KOPT-K1 (cell line): ENCODE results near the gene SLC8A1.
A peak's percentile ranks its signal among the peaks of the same experiment; 100 is the strongest.

ENCODE experiments used
- H3K27ac ChIP-seq: fragments of 200-600 bp; sonication (generic); 2 replicates; pipeline ENCODE4 v1.5.1; 2016; ENCODE audit warnings: antibody characterized with exemption, mild to moderate bottlenecking, low read depth, low read length; ENCODE audit not compliant: poor library complexity, severe bottlenecking
- H3K36me3 ChIP-seq: fragments of 200-600 bp; sonication (generic); 2 replicates; pipeline ENCODE4 v1.5.1; 2017; ENCODE audit warnings: antibody characterized with exemption, mild to moderate bottlenecking, low read length, moderate library complexity; ENCODE audit not compliant: insufficient read depth
- H3K9me3 ChIP-seq: fragments of 200-600 bp; sonication (generic); 2 replicates; pipeline ENCODE4 v1.5.1; 2017; ENCODE audit warnings: antibody characterized with exemption, low read length, mild to moderate bottlenecking; ENCODE audit not compliant: insufficient read depth, poor library complexity, severe bottlenecking

The SLC8A1 gene

GRCh38 chr2:40471866-40472265, 20.0 kb upstream of the SLC8A1 start:
- no peak overlapping the region for H3K27ac ChIP-seq
- no peaks in the 10 kb centered on the region for H3K9me3 ChIP-seq
- H3K36me3 ChIP-seq = no peaks in the 10 kb centered on the region

- Histone ChIP-seq H3K9me3 (no peaks in the 10 kb centered on the region), H3K36me3 (no peaks in the 10 kb centered on the region), H3K27ac (no peak overlapping the region)
Measured at GRCh38 chr2:40470822-40471813, 19.2 kb upstream of the SLC8A1 start.

- Histone ChIP-seq H3K27ac (no peak overlapping the region), H3K36me3 (no peaks in the 10 kb centered on the region), H3K9me3 (no peaks in the 10 kb centered on the region)
Measured at GRCh38 chr2:40466935-40467572, 15.2 kb upstream of the SLC8A1 start.

GRCh38 chr2:40466332-40466906, 14.5 kb upstream of the SLC8A1 start:
- Histone ChIP-seq H3K9me3 (no peaks in the 10 kb centered on the region), H3K36me3 (no peaks in the 10 kb centered on the region), H3K27ac (no peak overlapping the region)

GRCh38 chr2:40463112-40463511, 11.2 kb upstream of the SLC8A1 start:
- Histone ChIP-seq H3K36me3 (no peaks in the 10 kb centered on the region), H3K27ac (no peak overlapping the region), H3K9me3 (no peaks in the 10 kb centered on the region)

- Histone ChIP-seq H3K27ac (no peak overlapping the region), H3K36me3 (no peaks in the 10 kb centered on the region)
Measured at GRCh38 chr2:40458271-40458794, 6.4 kb upstream of the SLC8A1 start.

GRCh38 chr2:40457837-40458236, 5.9 kb upstream of the SLC8A1 start:
- Histone ChIP-seq H3K36me3 (no peaks in the 10 kb centered on the region), H3K9me3 (no peaks in the 10 kb centered on the region), H3K27ac (no peak overlapping the region)

More at GRCh38 chr2:40458271-40458794, 6.4 kb upstream of the SLC8A1 start:
- no peaks in the 10 kb centered on the region for H3K9me3 ChIP-seq

- H3K27ac ChIP-seq = no peak overlapping the region
- no peaks in the 10 kb centered on the region for H3K9me3 ChIP-seq
- H3K36me3 ChIP-seq = no peaks in the 10 kb centered on the region
Measured at GRCh38 chr2:40457366-40457765, 5.5 kb upstream of the SLC8A1 start.

- no peaks in the 10 kb centered on the region for H3K9me3 ChIP-seq
- no peak overlapping the region for H3K27ac ChIP-seq
- no peaks in the 10 kb centered on the region for H3K36me3 ChIP-seq
Measured at GRCh38 chr2:40456926-40457325, 5.0 kb upstream of the SLC8A1 start.

GRCh38 chr2:40455661-40456060, 3.8 kb upstream of the SLC8A1 start:
- Histone ChIP-seq H3K27ac (no peak overlapping the region), H3K9me3 (no peaks in the 10 kb centered on the region)

GRCh38 chr2:40454321-40454720, 2.4 kb upstream of the SLC8A1 start:
- H3K36me3 ChIP-seq = no peaks in the 10 kb centered on the region
- H3K9me3 ChIP-seq = no peaks in the 10 kb centered on the region
- H3K27ac ChIP-seq = no peak overlapping the region

More at GRCh38 chr2:40455661-40456060, 3.8 kb upstream of the SLC8A1 start:
- H3K36me3 ChIP-seq = no peaks in the 10 kb centered on the region

- H3K9me3 ChIP-seq = no peaks in the 10 kb centered on the region
- no peaks in the 10 kb centered on the region for H3K36me3 ChIP-seq
- H3K27ac ChIP-seq = no peak overlapping the region
Measured at GRCh38 chr2:40452786-40453185, 896 bp upstream of the SLC8A1 start.

GRCh38 chr2:40450796-40451430, 977 bp downstream of the SLC8A1 start:
- Histone ChIP-seq H3K9me3 (no peaks in the 10 kb centered on the region), H3K36me3 (no peaks in the 10 kb centered on the region), H3K27ac (peak overlapping the region; percentile 18)

- Histone ChIP-seq H3K9me3 (no peaks in the 10 kb centered on the region), H3K36me3 (no peaks in the 10 kb centered on the region), H3K27ac (no peak overlapping the region)
Measured at GRCh38 chr2:40450066-40450795, 1.7 kb downstream of the SLC8A1 start.
